Measurements from ENCODE around the gene FAM187B.

The FAM187B gene

GRCh38 chr19:35177377-35178274 lies 50.9 kb downstream of the FAM187B start:
- DNase-seq (ENCODE audit: low read depth), result no peak
- no peak for TF ChIP-seq CTCF (conservative IDR thresholded peaks at IDR 0.05; ENCODE audit: low read length)
- no peak overlapping the region for H3K4me3 ChIP-seq (ENCODE audit: low read length)

GRCh38 chr19:35176181-35176570 lies 52.4 kb downstream of the FAM187B start:
- TF ChIP-seq CTCF (conservative IDR thresholded peaks at IDR 0.05; ENCODE audit: low read length), result no peak
- H3K4me3 ChIP-seq (ENCODE audit: low read length), result no peak overlapping the region
- DNase-seq (ENCODE audit: low read depth), result no peak
